ENCODE results near the gene CDK13. TPM values are rescaled to one million over a fixed set of nuclear protein-coding genes. Genes with fewer than 3 reads are reported as not detected.

CDK13 gene
- total RNA-seq, 1 donor from 2014 or later, result 79.1 TPM

- peak; percentile 98 for DNase-seq (ENCODE audit: low read depth)
Measured at GRCh38 chr7:39948956-39949928, 814 bp upstream of the CDK13 start.

GRCh38 chr7:39950473-39951225 lies 593 bp downstream of the CDK13 start:
- DNase-seq (ENCODE audit: low read depth), result no peak

- DNase-seq (ENCODE audit: low read depth), result peak; percentile 20
Measured at GRCh38 chr7:39951226-39952194, 1.5 kb downstream of the CDK13 start.

- DNase-seq (ENCODE audit: low read depth), result peak; percentile 38
Measured at GRCh38 chr7:39952374-39952773, 2.3 kb downstream of the CDK13 start.

GRCh38 chr7:39952803-39953202 lies 2.7 kb downstream of the CDK13 start:
- no peak for DNase-seq (ENCODE audit: low read depth)

GRCh38 chr7:39954694-39955093 lies 4.6 kb downstream of the CDK13 start:
- no peak for DNase-seq (ENCODE audit: low read depth)

- DNase-seq (ENCODE audit: low read depth), result no peak
Measured at GRCh38 chr7:39958038-39958437, 8.0 kb downstream of the CDK13 start.

- DNase-seq (ENCODE audit: low read depth), result no peak
Measured at GRCh38 chr7:39967406-39968161, 17.5 kb downstream of the CDK13 start.

- peak; percentile 51 for DNase-seq (ENCODE audit: low read depth)
Measured at GRCh38 chr7:39969431-39969830, 19.4 kb downstream of the CDK13 start.

- DNase-seq (ENCODE audit: low read depth), result no peak
Measured at GRCh38 chr7:39971924-39972323, 21.9 kb downstream of the CDK13 start.

GRCh38 chr7:39973801-39974200 lies 23.7 kb downstream of the CDK13 start:
- no peak for DNase-seq (ENCODE audit: low read depth)

GRCh38 chr7:39978230-39978934 lies 28.3 kb downstream of the CDK13 start:
- DNase-seq (ENCODE audit: low read depth), result no peak

- no peak for DNase-seq (ENCODE audit: low read depth)
Measured at GRCh38 chr7:39979406-39980073, 29.5 kb downstream of the CDK13 start.

- no peak for DNase-seq (ENCODE audit: low read depth)
Measured at GRCh38 chr7:39985398-39985918, 35.4 kb downstream of the CDK13 start.

GRCh38 chr7:39987641-39988347 lies 37.7 kb downstream of the CDK13 start:
- DNase-seq (ENCODE audit: low read depth), result no peak

GRCh38 chr7:40000734-40001315 lies 50.8 kb downstream of the CDK13 start:
- no peak for DNase-seq (ENCODE audit: low read depth)

- no peak for DNase-seq (ENCODE audit: low read depth)
Measured at GRCh38 chr7:40001649-40002048, 51.6 kb downstream of the CDK13 start.

- no peak for DNase-seq (ENCODE audit: low read depth)
Measured at GRCh38 chr7:40003597-40003996, 53.5 kb downstream of the CDK13 start.
